ENCODE results near the gene FTL. TPM values are rescaled to one million over a fixed set of nuclear protein-coding genes. Genes with fewer than 3 reads are reported as not detected.

Gene FTL
- total RNA-seq, 1 experiment from 2014 or later = 2,963 TPM

- TF ChIP-seq CTCF (IDR thresholded peaks at IDR 0.05; ENCODE audit: insufficient read depth in 1 of 2, low read depth in 1 of 2, low read length in 1 of 2, severe bottlenecking in 1 of 2, unreplicated experiment in 1 of 2) = no peak
- Mint-ChIP-seq H3K9me3 (ENCODE audit: unreplicated experiment) (no peaks in the 10 kb centered on the region), H3K36me3 (ENCODE audit: insufficient read depth, unreplicated experiment) (peaks cover 64% of the 10 kb centered on the region), H3K27ac (ENCODE audit: unreplicated experiment) (peak overlapping the region; percentile 97), H3K27me3 (ENCODE audit: insufficient read depth, unreplicated experiment) (no peaks in the 10 kb centered on the region), H3K4me3 (ENCODE audit: unreplicated experiment) (peak overlapping the region; percentile 99), H3K4me1 (ENCODE audit: low read depth, unreplicated experiment) (peaks cover 32% of the 10 kb centered on the region)
- ChIA-PET POLR2A (interaction anchor here (0.6 to 2.5 kb wide), 21 partner anchors 9 to 460 kb away, joined by 3 to 16 read pairs (median 8); partner anchors contain the start of genes ALDH16A1, CGB7, DHDH and FTL), CTCF (interaction anchor here (0.6 to 2.9 kb wide), 32 partner anchors 10 to 683 kb away, joined by 3 to 51 read pairs (median 7); partner anchors contain the start of genes BAX, DHDH, LHB and NTF4)
- H3K36me3 ChIP-seq (ENCODE audit: control insufficient read depth, insufficient read depth, low read length) = peaks cover 2% of the 10 kb centered on the region; the same call in 1 of the 2 replicates
- DNase-seq = peak in 1 of 2 experiments; percentile 48
- H3K27me3 ChIP-seq (replicated peaks; ENCODE audit: control insufficient read depth, insufficient read depth, low read length) = no peaks in the 10 kb centered on the region
- TSS peak; percentile 56 for BruUV-seq (replicated peaks)
- intact Hi-C loops (cut with micrococcal nuclease; ENCODE audit: unreplicated experiment) = loop anchor here (2.0 to 10.0 kb wide), 4 partner anchors 30 to 232 kb away; partner anchors contain the start of genes CGB7 and KCNA7
- peaks cover 13% of the 10 kb centered on the region; the same call in 1 of the 2 replicates for H3K4me1 ChIP-seq
- H3K4me3 ChIP-seq (ENCODE audit: low read depth, low read length) = peak overlapping the region; percentile 77
- no peaks in the 10 kb centered on the region for H3K9me3 ChIP-seq
These were observed 27.6 kb downstream of the FTL start for GRCh38 chr19:48992581-48993174.

GRCh38 chr19:48993175-48994034 lies 28.3 kb downstream of the FTL start, which contains the start of the genes GYS1 and RUVBL2:
GYS1 (minus strand) TSS chr19:48993309; CDS start chr19:48993112, 197 bp downstream.
RUVBL2 (plus strand) TSS chr19:48993887; CDS start chr19:48993912, 25 bp downstream.
- Histone ChIP-seq H3K36me3 (ENCODE audit: control insufficient read depth, insufficient read depth, low read length) (no peaks in the 10 kb centered on the region; the same call in 1 of the 2 replicates), H3K4me3 (ENCODE audit: low read depth, low read length) (peak within 1 kb of the TSS; percentile 77), H3K9me3 (no peaks in the 10 kb centered on the region), H3K4me1 (peaks cover 13% of the 10 kb centered on the region; the same call in 1 of the 2 replicates), H3K27me3 (replicated peaks; ENCODE audit: control insufficient read depth, insufficient read depth, low read length) (no peaks in the 10 kb centered on the region)
- intact Hi-C loops (cut with micrococcal nuclease; ENCODE audit: unreplicated experiment) = loop anchor here (2.0 to 10.0 kb wide), 4 partner anchors 31 to 231 kb away; partner anchors contain the start of genes CGB7 and KCNA7
- H3K4me3 Mint-ChIP-seq (ENCODE audit: unreplicated experiment) = peak within 1 kb of the TSS; percentile 99
- ChIA-PET POLR2A (interaction anchor here (0.6 to 2.5 kb wide), 29 partner anchors 10 to 460 kb away, joined by 3 to 16 read pairs (median 6); partner anchors contain the start of genes ALDH16A1, CGB7, DHDH and FTL), CTCF (interaction anchor here (0.5 to 2.9 kb wide), 49 partner anchors 10 to 684 kb away, joined by 3 to 51 read pairs (median 5); partner anchors contain the start of genes ALDH16A1, BAX, CGB7 and DHDH)
- no peaks in the 10 kb centered on the region for H3K9me3 Mint-ChIP-seq (ENCODE audit: unreplicated experiment)
- no peaks in the 10 kb centered on the region for H3K27me3 Mint-ChIP-seq (ENCODE audit: insufficient read depth, unreplicated experiment)
- peak within 1 kb of the TSS; percentile 97 for H3K27ac Mint-ChIP-seq (ENCODE audit: unreplicated experiment)
- H3K4me1 Mint-ChIP-seq (ENCODE audit: low read depth, unreplicated experiment) = peaks cover 25% of the 10 kb centered on the region
- DNase-seq = peak; percentile 100
- BruUV-seq (replicated peaks) = no TSS peak
- H3K36me3 Mint-ChIP-seq (ENCODE audit: insufficient read depth, unreplicated experiment) = peaks cover 67% of the 10 kb centered on the region
- TF ChIP-seq CTCF (IDR thresholded peaks at IDR 0.05; ENCODE audit: insufficient read depth in 1 of 2, low read depth in 1 of 2, low read length in 1 of 2, severe bottlenecking in 1 of 2, unreplicated experiment in 1 of 2) = peak; percentile 98 to 99
